HepG2 (cell line): ENCODE data around the gene PRKCZ. TPM values are rescaled to one million over a fixed set of nuclear protein-coding genes. Genes with fewer than 3 reads are reported as not detected.

Source experiments
- ATF7 ChIP-seq, 2 experiments: fragments of 450-650 bp in 1 of 2; sonication (generic) in 1 of 2; formaldehyde crosslinking in 1 of 2; IDR thresholded peaks; 2 replicates each; pipeline versions ENCODE4 v1.4.0 to v1.6.1; 2016 to 2020; ENCODE audit warnings: antibody characterized with exemption in 1 of 2, mild to moderate bottlenecking in 1 of 2, missing genetic modification reagents in 1 of 2
- CENPT ChIP-seq: sonication (generic); formaldehyde crosslinking; IDR thresholded peaks from 2 replicates; pipeline ENCODE4 v1.8.0; 2022; ENCODE audit warnings: low read depth, mild to moderate bottlenecking, moderate library complexity, missing genetic modification reagents
- CHD4 ChIP-seq: fragments of 200-600 bp; sonication (generic); IDR thresholded peaks from 2 replicates; pipeline ENCODE4 v1.7.0; 2017; ENCODE audit warnings: mild to moderate bottlenecking, low read length, borderline replicate concordance
- GTF3A ChIP-seq: sonication (generic); formaldehyde crosslinking; conservative IDR thresholded peaks from 2 replicates; pipeline ENCODE4 v1.4.0; 2020; ENCODE audit warnings: mild to moderate bottlenecking, missing genetic modification reagents
- IRF2 ChIP-seq: IDR thresholded peaks from 2 replicates; pipeline ENCODE4 v1.6.1; 2018; ENCODE audit warnings: missing genetic modification reagents, missing compliant biosample characterization
- MYC ChIP-seq: sonication (generic); formaldehyde crosslinking; IDR thresholded peaks from 2 replicates; pipeline ENCODE4 v1.9.0; 2021; ENCODE audit warnings: missing genetic modification reagents, borderline replicate concordance
- NAIF1 ChIP-seq: sonication (generic); formaldehyde crosslinking; IDR thresholded peaks from 2 replicates; pipeline ENCODE4 v1.5.0; 2020; ENCODE audit warnings: mild to moderate bottlenecking, missing genetic modification reagents, borderline replicate concordance
- TCF7 ChIP-seq: sonication (generic); IDR thresholded peaks from 2 replicates; pipeline ENCODE4 v1.6.1; 2016; ENCODE audit warnings: antibody characterized with exemption, low read depth
- U2AF2 ChIP-seq: fragments of 200-400 bp; formaldehyde crosslinking; IDR thresholded peaks from 2 replicates; pipeline ENCODE4 v1.6.1; 2017; ENCODE audit warnings: low read depth, mild to moderate bottlenecking, low read length
- ZNF253 ChIP-seq: sonication (generic); formaldehyde crosslinking; IDR thresholded peaks from 2 replicates; pipeline ENCODE4 v1.8.0; 2022; ENCODE audit warnings: mild to moderate bottlenecking, missing genetic modification reagents, borderline replicate concordance
- ZNF367 ChIP-seq: sonication (generic); formaldehyde crosslinking; IDR thresholded peaks from 2 replicates; pipeline ENCODE4 v1.4.0; 2020; ENCODE audit warnings: missing genetic modification reagents, borderline replicate concordance
- ZNF468 ChIP-seq: sonication (generic); formaldehyde crosslinking; IDR thresholded peaks from 2 replicates; pipeline ENCODE4 v1.8.0; 2022; ENCODE audit warnings: mild to moderate bottlenecking, moderate library complexity, missing genetic modification reagents
- ZNF605 ChIP-seq: sonication (generic); formaldehyde crosslinking; IDR thresholded peaks from 2 replicates; pipeline ENCODE4 v1.8.0; 2022; ENCODE audit warnings: mild to moderate bottlenecking, missing genetic modification reagents
- ZNF839 ChIP-seq: sonication (generic); formaldehyde crosslinking; IDR thresholded peaks from 2 replicates; pipeline ENCODE4 v1.4.0; 2020; ENCODE audit warnings: missing genetic modification reagents, mild to moderate bottlenecking, borderline replicate concordance
- polyA plus RNA-seq, 8 experiments: library from polyadenylated mRNA; depleted of rRNA in 3 of 8; stranded (reverse) in 7 of 8; unstranded in 1 of 8; fragments of >200 nt; fragmentation: Illumina TruSeq in 4 of 8; extraction: Trizol in 4 of 8; gene quantifications; 2 replicates each; pipeline versions ENCODE4 v1.2.1 to v1.2.3, GENCODE V29; 2011 to 2016; ENCODE audit warnings: low read depth in 4 of 8, missing spikeins in 1 of 8, mixed read lengths in 1 of 8; ENCODE audit not compliant: insufficient read depth in 1 of 8
- total RNA-seq, 5 experiments: library from RNA; depleted of rRNA; stranded (reverse); fragments of >200 nt; fragmentation: Illumina TruSeq; extraction: Trizol; gene quantifications; 2 replicates each; pipeline ENCODE4 v1.2.3, GENCODE V29; 2016; ENCODE audit warnings: low read depth in 1 of 5
- TF ChIP-seq, protein P1 (sequence below): IDR thresholded peaks from 2 replicates; pipeline ENCODE4 v1.6.1; 2018; ENCODE audit warnings: missing genetic modification reagents, mild to moderate bottlenecking, missing compliant biosample characterization
- TF ChIP-seq, protein P2 (sequence below): sonication (generic); formaldehyde crosslinking; IDR thresholded peaks from 2 replicates; pipeline ENCODE4 v1.5.0; 2020; ENCODE audit warnings: mild to moderate bottlenecking, missing genetic modification reagents, moderate library complexity
- TF ChIP-seq, protein P3 (sequence below): sonication (generic); formaldehyde crosslinking; IDR thresholded peaks from 2 replicates; pipeline ENCODE4 v1.9.0; 2021; ENCODE audit warnings: missing genetic modification reagents, borderline replicate concordance
- TF ChIP-seq, protein P4 (sequence below): sonication (generic); formaldehyde crosslinking; IDR thresholded peaks from 2 replicates; pipeline ENCODE4 v1.5.1; 2020; ENCODE audit warnings: mild to moderate bottlenecking, missing genetic modification reagents, moderate library complexity
- TF ChIP-seq, protein P5 (sequence below): IDR thresholded peaks from 2 replicates; pipeline ENCODE4 v1.6.1; 2016; ENCODE audit warnings: low read depth, borderline replicate concordance

Gene PRKCZ
- total and polyA plus RNA-seq, 2 of the 13 experiments (the other 11 are each of a cell fraction or from before 2014, with no cell fraction given): 34.7 to 85.2 TPM

DNA sequence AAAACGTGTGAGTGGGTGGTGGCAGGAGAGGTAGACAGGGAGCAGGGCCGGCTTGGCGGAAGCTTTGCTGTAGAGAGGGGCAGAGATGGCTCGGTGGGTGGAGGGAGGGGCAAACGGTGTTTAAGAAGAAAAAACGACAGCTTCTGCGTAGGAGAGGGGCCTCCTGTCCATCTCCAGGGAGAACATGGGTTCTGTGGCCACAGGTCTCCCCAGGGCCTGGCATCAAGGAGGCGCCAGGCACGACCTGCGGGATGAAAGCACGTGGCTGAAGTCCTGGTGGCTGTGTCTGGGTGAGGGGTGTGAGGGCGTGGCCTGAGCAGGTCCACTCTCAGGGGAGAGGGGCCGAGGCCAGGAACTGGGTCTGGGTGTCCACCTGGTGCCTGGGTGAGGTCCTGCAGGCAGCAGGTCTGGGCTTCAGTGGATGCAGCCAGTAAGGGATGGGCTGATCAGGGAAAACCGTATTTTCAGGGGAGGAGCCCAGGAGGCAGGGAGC, 940 bp upstream of the PRKCZ start (continued):
- TF ChIP-seq, protein P1, sequence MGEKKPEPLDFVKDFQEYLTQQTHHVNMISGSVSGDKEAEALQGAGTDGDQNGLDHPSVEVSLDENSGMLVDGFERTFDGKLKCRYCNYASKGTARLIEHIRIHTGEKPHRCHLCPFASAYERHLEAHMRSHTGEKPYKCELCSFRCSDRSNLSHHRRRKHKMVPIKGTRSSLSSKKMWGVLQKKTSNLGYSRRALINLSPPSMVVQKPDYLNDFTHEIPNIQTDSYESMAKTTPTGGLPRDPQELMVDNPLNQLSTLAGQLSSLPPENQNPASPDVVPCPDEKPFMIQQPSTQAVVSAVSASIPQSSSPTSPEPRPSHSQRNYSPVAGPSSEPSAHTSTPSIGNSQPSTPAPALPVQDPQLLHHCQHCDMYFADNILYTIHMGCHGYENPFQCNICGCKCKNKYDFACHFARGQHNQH (CRISPR knock-in tag): peak; percentile 1; the same call in 1 of the 2 replicates
- TF ChIP-seq CENPT (CRISPR knock-in tag) (peak; percentile 13; the same call in 1 of the 2 replicates), ATF7 (IDR thresholded peaks at IDR 0.05) (no peak), ATF7 (CRISPR knock-in tag; IDR thresholded peaks at IDR 0.05) (no peak), NAIF1 (CRISPR knock-in tag) (peak; percentile 78; the same call in 1 of the 2 replicates), CHD4 (0 out of 2 replicates have a peak, but pooled peaks have one; percentile 42), ZNF605 (peak; percentile 86), U2AF2 (no peak), MYC (CRISPR knock-in tag) (peak; percentile 93), ZNF367 (no peak), IRF2 (peak; percentile 55), ZNF468 (no peak), TCF7 (no peak), ZNF253 (CRISPR knock-in tag) (no peak), GTF3A (CRISPR knock-in tag) (no peak), ZNF839 (no peak)
- TF ChIP-seq, protein P2, sequence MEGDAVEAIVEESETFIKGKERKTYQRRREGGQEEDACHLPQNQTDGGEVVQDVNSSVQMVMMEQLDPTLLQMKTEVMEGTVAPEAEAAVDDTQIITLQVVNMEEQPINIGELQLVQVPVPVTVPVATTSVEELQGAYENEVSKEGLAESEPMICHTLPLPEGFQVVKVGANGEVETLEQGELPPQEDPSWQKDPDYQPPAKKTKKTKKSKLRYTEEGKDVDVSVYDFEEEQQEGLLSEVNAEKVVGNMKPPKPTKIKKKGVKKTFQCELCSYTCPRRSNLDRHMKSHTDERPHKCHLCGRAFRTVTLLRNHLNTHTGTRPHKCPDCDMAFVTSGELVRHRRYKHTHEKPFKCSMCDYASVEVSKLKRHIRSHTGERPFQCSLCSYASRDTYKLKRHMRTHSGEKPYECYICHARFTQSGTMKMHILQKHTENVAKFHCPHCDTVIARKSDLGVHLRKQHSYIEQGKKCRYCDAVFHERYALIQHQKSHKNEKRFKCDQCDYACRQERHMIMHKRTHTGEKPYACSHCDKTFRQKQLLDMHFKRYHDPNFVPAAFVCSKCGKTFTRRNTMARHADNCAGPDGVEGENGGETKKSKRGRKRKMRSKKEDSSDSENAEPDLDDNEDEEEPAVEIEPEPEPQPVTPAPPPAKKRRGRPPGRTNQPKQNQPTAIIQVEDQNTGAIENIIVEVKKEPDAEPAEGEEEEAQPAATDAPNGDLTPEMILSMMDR (CRISPR knock-in tag): peak; percentile 78
- TF ChIP-seq, protein P3, sequence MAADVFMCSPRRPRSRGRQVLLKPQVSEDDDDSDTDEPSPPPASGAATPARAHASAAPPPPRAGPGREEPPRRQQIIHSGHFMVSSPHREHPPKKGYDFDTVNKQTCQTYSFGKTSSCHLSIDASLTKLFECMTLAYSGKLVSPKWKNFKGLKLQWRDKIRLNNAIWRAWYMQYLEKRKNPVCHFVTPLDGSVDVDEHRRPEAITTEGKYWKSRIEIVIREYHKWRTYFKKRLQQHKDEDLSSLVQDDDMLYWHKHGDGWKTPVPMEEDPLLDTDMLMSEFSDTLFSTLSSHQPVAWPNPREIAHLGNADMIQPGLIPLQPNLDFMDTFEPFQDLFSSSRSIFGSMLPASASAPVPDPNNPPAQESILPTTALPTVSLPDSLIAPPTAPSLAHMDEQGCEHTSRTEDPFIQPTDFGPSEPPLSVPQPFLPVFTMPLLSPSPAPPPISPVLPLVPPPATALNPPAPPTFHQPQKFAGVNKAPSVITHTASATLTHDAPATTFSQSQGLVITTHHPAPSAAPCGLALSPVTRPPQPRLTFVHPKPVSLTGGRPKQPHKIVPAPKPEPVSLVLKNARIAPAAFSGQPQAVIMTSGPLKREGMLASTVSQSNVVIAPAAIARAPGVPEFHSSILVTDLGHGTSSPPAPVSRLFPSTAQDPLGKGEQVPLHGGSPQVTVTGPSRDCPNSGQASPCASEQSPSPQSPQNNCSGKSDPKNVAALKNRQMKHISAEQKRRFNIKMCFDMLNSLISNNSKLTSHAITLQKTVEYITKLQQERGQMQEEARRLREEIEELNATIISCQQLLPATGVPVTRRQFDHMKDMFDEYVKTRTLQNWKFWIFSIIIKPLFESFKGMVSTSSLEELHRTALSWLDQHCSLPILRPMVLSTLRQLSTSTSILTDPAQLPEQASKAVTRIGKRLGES (CRISPR knock-in tag): no peak
- TF ChIP-seq, protein P4, sequence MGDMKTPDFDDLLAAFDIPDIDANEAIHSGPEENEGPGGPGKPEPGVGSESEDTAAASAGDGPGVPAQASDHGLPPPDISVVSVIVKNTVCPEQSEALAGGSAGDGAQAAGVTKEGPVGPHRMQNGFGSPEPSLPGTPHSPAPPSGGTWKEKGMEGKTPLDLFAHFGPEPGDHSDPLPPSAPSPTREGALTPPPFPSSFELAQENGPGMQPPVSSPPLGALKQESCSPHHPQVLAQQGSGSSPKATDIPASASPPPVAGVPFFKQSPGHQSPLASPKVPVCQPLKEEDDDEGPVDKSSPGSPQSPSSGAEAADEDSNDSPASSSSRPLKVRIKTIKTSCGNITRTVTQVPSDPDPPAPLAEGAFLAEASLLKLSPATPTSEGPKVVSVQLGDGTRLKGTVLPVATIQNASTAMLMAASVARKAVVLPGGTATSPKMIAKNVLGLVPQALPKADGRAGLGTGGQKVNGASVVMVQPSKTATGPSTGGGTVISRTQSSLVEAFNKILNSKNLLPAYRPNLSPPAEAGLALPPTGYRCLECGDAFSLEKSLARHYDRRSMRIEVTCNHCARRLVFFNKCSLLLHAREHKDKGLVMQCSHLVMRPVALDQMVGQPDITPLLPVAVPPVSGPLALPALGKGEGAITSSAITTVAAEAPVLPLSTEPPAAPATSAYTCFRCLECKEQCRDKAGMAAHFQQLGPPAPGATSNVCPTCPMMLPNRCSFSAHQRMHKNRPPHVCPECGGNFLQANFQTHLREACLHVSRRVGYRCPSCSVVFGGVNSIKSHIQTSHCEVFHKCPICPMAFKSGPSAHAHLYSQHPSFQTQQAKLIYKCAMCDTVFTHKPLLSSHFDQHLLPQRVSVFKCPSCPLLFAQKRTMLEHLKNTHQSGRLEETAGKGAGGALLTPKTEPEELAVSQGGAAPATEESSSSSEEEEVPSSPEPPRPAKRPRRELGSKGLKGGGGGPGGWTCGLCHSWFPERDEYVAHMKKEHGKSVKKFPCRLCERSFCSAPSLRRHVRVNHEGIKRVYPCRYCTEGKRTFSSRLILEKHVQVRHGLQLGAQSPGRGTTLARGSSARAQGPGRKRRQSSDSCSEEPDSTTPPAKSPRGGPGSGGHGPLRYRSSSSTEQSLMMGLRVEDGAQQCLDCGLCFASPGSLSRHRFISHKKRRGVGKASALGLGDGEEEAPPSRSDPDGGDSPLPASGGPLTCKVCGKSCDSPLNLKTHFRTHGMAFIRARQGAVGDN (CRISPR knock-in tag): peak; percentile 99
- TF ChIP-seq, protein P5, sequence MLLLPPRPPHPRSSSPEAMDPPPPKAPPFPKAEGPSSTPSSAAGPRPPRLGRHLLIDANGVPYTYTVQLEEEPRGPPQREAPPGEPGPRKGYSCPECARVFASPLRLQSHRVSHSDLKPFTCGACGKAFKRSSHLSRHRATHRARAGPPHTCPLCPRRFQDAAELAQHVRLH (CRISPR knock-in tag): no peak
